ENCODE measurements around the gene SULT4A1.

The SULT4A1 gene

DNA sequence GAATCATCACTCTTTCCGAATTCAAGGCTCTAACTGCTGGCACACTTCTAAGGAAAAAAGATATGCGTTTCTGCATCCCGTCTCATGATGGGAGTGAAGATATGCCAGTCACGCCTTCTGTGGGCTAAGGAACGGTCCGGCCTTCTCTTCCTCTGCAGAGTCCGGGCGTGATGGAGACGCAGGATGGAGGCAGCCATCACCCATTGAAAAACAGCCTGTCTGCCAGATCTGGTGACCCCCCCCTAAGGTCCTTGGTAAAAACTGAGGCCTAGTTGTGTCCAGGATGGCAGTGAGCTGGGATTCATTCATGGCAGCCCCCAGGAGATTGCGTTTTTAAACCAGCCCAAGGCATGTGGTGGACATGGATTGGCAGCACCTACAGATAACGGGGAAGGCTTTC lies 43.3 kb downstream of the SULT4A1 start:
- Histone ChIP-seq H3K36me3 (ENCODE audit: insufficient read depth, low read length) (no peaks in the 10 kb centered on the region), H3K9ac (ENCODE audit: low read depth, low read length) (no peak overlapping the region), H3K4me2 (ENCODE audit: insufficient read depth, low read length) (no peak overlapping the region), H2AFZ (ENCODE audit: low read depth, low read length) (no peak overlapping the region), H4K20me1 (ENCODE audit: insufficient read depth, low read length) (0 out of 2 replicates have a peak, but pooled peaks cover 8% of the 10 kb centered on the region), H3K27ac (ENCODE audit: low read length) (no peak overlapping the region), H3K4me3 (ENCODE audit: low read depth in 1 of 2, low read length in 2 of 2) (no peak overlapping the region), H3K4me1 (ENCODE audit: insufficient read depth, low read length) (no peaks in the 10 kb centered on the region), H3K27me3 (ENCODE audit: insufficient read depth, low read length, poor library complexity) (peaks cover 2% of the 10 kb centered on the region), H3K9me3 (ENCODE audit: insufficient read depth, low read length, severe bottlenecking) (no peaks in the 10 kb centered on the region), H3K79me2 (ENCODE audit: insufficient read depth, low read length) (no peaks in the 10 kb centered on the region)
- no peak for DNase-seq
- TF ChIP-seq, protein P1, sequence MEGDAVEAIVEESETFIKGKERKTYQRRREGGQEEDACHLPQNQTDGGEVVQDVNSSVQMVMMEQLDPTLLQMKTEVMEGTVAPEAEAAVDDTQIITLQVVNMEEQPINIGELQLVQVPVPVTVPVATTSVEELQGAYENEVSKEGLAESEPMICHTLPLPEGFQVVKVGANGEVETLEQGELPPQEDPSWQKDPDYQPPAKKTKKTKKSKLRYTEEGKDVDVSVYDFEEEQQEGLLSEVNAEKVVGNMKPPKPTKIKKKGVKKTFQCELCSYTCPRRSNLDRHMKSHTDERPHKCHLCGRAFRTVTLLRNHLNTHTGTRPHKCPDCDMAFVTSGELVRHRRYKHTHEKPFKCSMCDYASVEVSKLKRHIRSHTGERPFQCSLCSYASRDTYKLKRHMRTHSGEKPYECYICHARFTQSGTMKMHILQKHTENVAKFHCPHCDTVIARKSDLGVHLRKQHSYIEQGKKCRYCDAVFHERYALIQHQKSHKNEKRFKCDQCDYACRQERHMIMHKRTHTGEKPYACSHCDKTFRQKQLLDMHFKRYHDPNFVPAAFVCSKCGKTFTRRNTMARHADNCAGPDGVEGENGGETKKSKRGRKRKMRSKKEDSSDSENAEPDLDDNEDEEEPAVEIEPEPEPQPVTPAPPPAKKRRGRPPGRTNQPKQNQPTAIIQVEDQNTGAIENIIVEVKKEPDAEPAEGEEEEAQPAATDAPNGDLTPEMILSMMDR (IDR thresholded peaks at IDR 0.05; ENCODE audit: borderline replicate concordance, extremely low read depth, low read length, poor library complexity, severe bottlenecking) = no peak
- no peak for TF ChIP-seq EZH2 (IDR thresholded peaks at IDR 0.05; ENCODE audit: borderline replicate concordance, low read depth, low read length, severe bottlenecking)
- no peak for ATAC-seq (ENCODE audit: insufficient read depth, low read depth)

DNA sequence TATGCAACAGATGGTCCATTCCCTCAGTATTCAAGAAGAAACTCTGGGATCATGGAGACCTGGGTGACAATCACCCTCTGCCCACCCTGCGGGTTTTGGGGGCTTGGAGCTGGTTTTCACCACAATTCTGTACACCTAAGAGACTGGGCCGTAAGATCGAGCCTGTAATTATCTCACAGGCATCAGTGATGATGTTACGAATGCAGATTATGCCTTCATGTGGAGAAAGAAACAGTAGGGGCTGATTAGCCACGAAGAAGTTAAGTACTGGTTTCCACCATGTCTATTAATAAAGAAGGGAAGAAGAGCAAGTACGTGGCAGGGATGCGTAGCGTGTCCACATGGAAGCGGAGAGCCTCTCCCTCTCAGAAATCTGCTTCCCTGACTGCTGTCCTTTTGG lies 44.9 kb downstream of the SULT4A1 start:
- ATAC-seq (ENCODE audit: insufficient read depth, low read depth) = no peak
- no peak overlapping the region for H2AFZ ChIP-seq (ENCODE audit: low read depth, low read length)
- no peaks in the 10 kb centered on the region for H3K4me1 ChIP-seq (ENCODE audit: insufficient read depth, low read length)
- no peaks in the 10 kb centered on the region for H3K79me2 ChIP-seq (ENCODE audit: insufficient read depth, low read length)
- H3K27ac ChIP-seq (ENCODE audit: low read length) = no peak overlapping the region
- no peak overlapping the region for H3K4me2 ChIP-seq (ENCODE audit: insufficient read depth, low read length)
- DNase-seq = no peak
- H3K36me3 ChIP-seq (ENCODE audit: insufficient read depth, low read length) = no peaks in the 10 kb centered on the region
- H3K9ac ChIP-seq (ENCODE audit: low read depth, low read length) = no peak overlapping the region
- TF ChIP-seq, protein P1 (IDR thresholded peaks at IDR 0.05; ENCODE audit: borderline replicate concordance, extremely low read depth, low read length, poor library complexity, severe bottlenecking) = no peak
- TF ChIP-seq EZH2 (IDR thresholded peaks at IDR 0.05; ENCODE audit: borderline replicate concordance, low read depth, low read length, severe bottlenecking) = no peak
- peaks cover 2% of the 10 kb centered on the region for H3K27me3 ChIP-seq (ENCODE audit: insufficient read depth, low read length, poor library complexity)
- H3K9me3 ChIP-seq (ENCODE audit: insufficient read depth, low read length, severe bottlenecking) = no peaks in the 10 kb centered on the region
- no peak overlapping the region for H3K4me3 ChIP-seq (ENCODE audit: low read depth in 1 of 2, low read length in 2 of 2)
- 0 out of 2 replicates have a peak, but pooled peaks cover 8% of the 10 kb centered on the region for H4K20me1 ChIP-seq (ENCODE audit: insufficient read depth, low read length)

- no peak overlapping the region for H3K4me2 ChIP-seq (ENCODE audit: insufficient read depth, low read length)
- H3K27ac ChIP-seq (ENCODE audit: low read length) = no peak overlapping the region
- H4K20me1 ChIP-seq (ENCODE audit: insufficient read depth, low read length) = 0 out of 2 replicates have a peak, but pooled peaks cover 3% of the 10 kb centered on the region
- no peak for DNase-seq
- no peak overlapping the region for H3K9ac ChIP-seq (ENCODE audit: low read depth, low read length)
- no peaks in the 10 kb centered on the region for H3K4me1 ChIP-seq (ENCODE audit: insufficient read depth, low read length)
- H3K9me3 ChIP-seq (ENCODE audit: insufficient read depth, low read length, severe bottlenecking) = no peaks in the 10 kb centered on the region
- no peak overlapping the region for H3K4me3 ChIP-seq (ENCODE audit: low read depth in 1 of 2, low read length in 2 of 2)
- no peaks in the 10 kb centered on the region for H3K36me3 ChIP-seq (ENCODE audit: insufficient read depth, low read length)
- H3K79me2 ChIP-seq (ENCODE audit: insufficient read depth, low read length) = no peaks in the 10 kb centered on the region
- H2AFZ ChIP-seq (ENCODE audit: low read depth, low read length) = no peak overlapping the region
- TF ChIP-seq, protein P1 (IDR thresholded peaks at IDR 0.05; ENCODE audit: borderline replicate concordance, extremely low read depth, low read length, poor library complexity, severe bottlenecking) = no peak
- TF ChIP-seq EZH2 (IDR thresholded peaks at IDR 0.05; ENCODE audit: borderline replicate concordance, low read depth, low read length, severe bottlenecking) = no peak
- H3K27me3 ChIP-seq (ENCODE audit: insufficient read depth, low read length, poor library complexity) = peaks cover 2% of the 10 kb centered on the region
- ATAC-seq (ENCODE audit: insufficient read depth, low read depth) = no peak
These were observed 48.0 kb downstream of the SULT4A1 start for GRCh38 chr22:43814264-43814663.

DNA sequence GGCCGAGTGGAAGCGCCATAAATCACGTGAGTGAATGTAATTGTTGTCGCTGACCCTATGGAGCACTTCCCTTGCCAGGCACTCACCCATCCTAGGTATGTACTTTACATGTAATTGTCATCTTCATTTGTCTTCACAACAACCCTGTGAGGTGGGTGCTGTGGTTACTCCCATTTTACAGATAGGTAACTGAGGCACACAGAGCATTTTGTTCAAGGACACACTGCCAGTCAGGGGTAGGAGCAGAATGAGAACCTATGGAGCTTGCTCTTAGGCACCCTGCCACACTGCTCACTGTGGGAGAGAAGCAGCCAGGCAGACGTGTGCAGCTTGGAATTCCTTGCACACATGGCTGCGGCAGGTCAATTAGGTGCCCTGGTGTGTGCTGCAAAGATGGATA lies 49.4 kb downstream of the SULT4A1 start:
- Histone ChIP-seq H3K27me3 (ENCODE audit: insufficient read depth, low read length, poor library complexity) (peaks cover 2% of the 10 kb centered on the region), H3K27ac (ENCODE audit: low read length) (no peak overlapping the region), H3K4me3 (ENCODE audit: low read depth in 1 of 2, low read length in 2 of 2) (no peak overlapping the region), H3K4me1 (ENCODE audit: insufficient read depth, low read length) (no peaks in the 10 kb centered on the region), H4K20me1 (ENCODE audit: insufficient read depth, low read length) (0 out of 2 replicates have a peak, but pooled peaks cover 3% of the 10 kb centered on the region), H2AFZ (ENCODE audit: low read depth, low read length) (no peak overlapping the region), H3K36me3 (ENCODE audit: insufficient read depth, low read length) (no peaks in the 10 kb centered on the region), H3K9me3 (ENCODE audit: insufficient read depth, low read length, severe bottlenecking) (no peaks in the 10 kb centered on the region), H3K79me2 (ENCODE audit: insufficient read depth, low read length) (no peaks in the 10 kb centered on the region), H3K9ac (ENCODE audit: low read depth, low read length) (no peak overlapping the region), H3K4me2 (ENCODE audit: insufficient read depth, low read length) (no peak overlapping the region)
- DNase-seq (no peak), ATAC-seq (ENCODE audit: insufficient read depth, low read depth) (no peak)
- no peak for TF ChIP-seq EZH2 (IDR thresholded peaks at IDR 0.05; ENCODE audit: borderline replicate concordance, low read depth, low read length, severe bottlenecking)
- TF ChIP-seq, protein P1 (IDR thresholded peaks at IDR 0.05; ENCODE audit: borderline replicate concordance, extremely low read depth, low read length, poor library complexity, severe bottlenecking) = no peak

Data from DND-41 (cell line).